GM23248 (cell line): ENCODE results near the gene CLCA1.

Experiments
- EZH2 ChIP-seq: fragments of 200-600 bp; sonication (generic); IDR thresholded peaks from 2 replicates; pipeline ENCODE4 v1.6.1; 2018; ENCODE audit warnings: antibody characterized with exemption, mild to moderate bottlenecking; ENCODE audit not compliant: insufficient read depth, poor library complexity, severe bottlenecking
- EZH2phosphoT487 ChIP-seq: fragments of 200-600 bp; sonication (generic); IDR thresholded peaks from 2 replicates; pipeline ENCODE4 v1.6.1; 2018; ENCODE audit warnings: antibody characterized with exemption, moderate library complexity, mild to moderate bottlenecking, low read depth; ENCODE audit not compliant: insufficient read depth

DNA sequence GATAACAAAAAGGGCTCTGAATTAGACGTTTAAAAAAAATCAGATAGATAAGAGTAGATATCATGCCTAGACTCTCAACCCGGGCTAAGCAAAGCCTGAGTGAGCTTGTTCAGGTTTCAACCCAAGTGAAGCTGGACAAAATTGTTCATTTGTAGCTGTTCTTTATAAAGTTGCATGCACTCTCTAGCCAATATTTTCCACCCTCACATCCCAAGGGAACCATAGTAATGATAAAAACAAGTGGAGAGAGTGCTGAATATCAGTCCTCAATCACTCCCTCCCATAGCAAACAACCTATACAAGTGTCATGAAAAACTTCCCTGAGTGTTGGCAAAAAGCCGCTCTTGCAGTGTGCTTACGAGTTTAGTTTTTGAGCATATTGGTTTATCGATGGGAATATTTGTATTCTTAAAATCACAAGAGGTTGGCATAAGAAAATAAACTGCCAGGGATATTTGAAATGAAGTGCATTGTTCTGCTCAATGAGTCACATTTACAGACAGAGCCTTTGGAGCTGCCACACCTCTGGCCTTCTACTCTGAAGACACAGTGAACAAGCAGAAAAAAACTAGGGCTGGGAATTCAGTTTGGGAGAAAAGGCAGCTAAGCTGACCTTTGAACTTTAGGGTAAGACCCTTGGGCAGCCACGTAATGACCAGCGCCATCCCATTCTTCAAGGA lies 47.0 kb upstream of the CLCA1 start:
- TF ChIP-seq EZH2phosphoT487 (no peak), EZH2 (no peak)
